Adrenal gland (tissue), 12 donors: ENCODE measurements around the gene RGS8. TPM values are rescaled to one million over a fixed set of nuclear protein-coding genes. Genes with fewer than 3 reads are reported as not detected.

ENCODE experiments used
- DNase-seq, 7 donors: peaks; one replicate each; pipeline ENCODE4 v3.0.0-alpha.2; 2019 to 2020
- H3K27ac ChIP-seq, 5 donors: fragments of 200-600 bp; sonication (generic) in 4 of 5; 1 replicate in 3 of 5; 2 replicates in 2 of 5; pipeline versions ENCODE4 v1.5.1 to v1.8.0; 2016 to 2020; ENCODE audit warnings: mild to moderate bottlenecking in 1 of 5
- H3K27me3 ChIP-seq: fragments of 200-600 bp; 2 replicates; pipeline ENCODE4 v1.8.0; 2021
- H3K36me3 ChIP-seq, 2 donors: fragments of 200-600 bp; replicated peaks in 1 of 2; 1 replicate in 1 of 2; 2 replicates in 1 of 2; pipeline versions ENCODE4 v1.5.1 to v1.8.0; 2018 to 2022
- H3K4me1 ChIP-seq, 2 donors: fragments of 200-600 bp; replicated peaks in 1 of 2; 1 replicate in 1 of 2; 2 replicates in 1 of 2; pipeline versions ENCODE4 v1.5.1 to v1.8.0; 2018 to 2021
- H3K4me3 ChIP-seq, 4 donors: fragments of 200-600 bp; sonication (generic) in 3 of 4; one replicate each; pipeline ENCODE4 v1.5.1; 2016 to 2018
- H3K9me3 ChIP-seq, 3 donors: fragments of 200-600 bp; sonication (generic) in 1 of 3; replicated peaks in 1 of 3; 1 replicate in 2 of 3; 2 replicates in 1 of 3; pipeline versions ENCODE4 v1.5.1 to v1.8.0; 2016 to 2021
- CTCF ChIP-seq, 6 experiments: fragments of 450-650 bp in 4 of 6; fragments of 200-600 bp in 2 of 6; sonication (generic) in 1 of 6; IDR thresholded peaks; 1 replicate in 5 of 6; 2 replicates in 1 of 6; pipeline versions ENCODE4 v1.5.1 to v1.8.0; 2016 to 2021; ENCODE audit warnings: antibody characterized with exemption in 6 of 6, mild to moderate bottlenecking in 2 of 6, moderate library complexity in 1 of 6
- POLR2A ChIP-seq, 2 donors: fragments of 450-650 bp; IDR thresholded peaks; one replicate each; pipeline ENCODE4 v1.6.1; 2017; ENCODE audit warnings: antibody characterized with exemption in 2 of 2, mild to moderate bottlenecking in 2 of 2, moderate library complexity in 1 of 2
- WGBS, 4 donors: extraction: QIAGEN DNeasy Blood & Tissue Kit in 2 of 4; methylation state at CpG; one replicate each; pipeline versions ENCODE4 v1.1.5 to v1.1.7; 2013 to 2017; 5-methylcytosine and 5-hydroxymethylcytosine counted together
- intact Hi-C, 2 donors: fragments of 100-400 bp; cut with DNase I; formaldehyde crosslinking; loops; one replicate each; pipeline versions ENCODE4 v1.14.1 to v1.15.0; 2022 to 2023
- polyA plus RNA-seq, 3 donors: library from polyadenylated mRNA; stranded (reverse); fragments of 200-250 nt in 2 of 3; fragments of 350-450 nt in 1 of 3; fragmentation: Illumina TruSeq in 1 of 3; extraction: RNeasy Lipid Tissue Mini Kit (QIAGEN cat#74804) in 1 of 3; gene quantifications; one replicate each; pipeline ENCODE4 v1.2.3, GENCODE V29; 2013 to 2014
- total RNA-seq, 9 donors: library from RNA; depleted of rRNA in 4 of 9; stranded (reverse); fragments of >200 nt in 4 of 9; fragments of 120-200 nt in 1 of 9; fragmentation: NEBNext Ultra II Directional in 1 of 9; extraction: Animal tissue kit (Norgen Biotek cat#: 25700) in 1 of 9; gene quantifications; one replicate each; pipeline versions ENCODE4 v1.1.0 to v1.2.4, GENCODE V29; 2013 to 2023
- donor health status: healthy with polysubstance abuse.
- donor health status: Bipolar disorder and iron deficiency.
- donor health status: DM: yes; HTN: yes; CAD: no.
- donor health status: DM: no; HTN: no; CAD: no.
- donor health status: DM: no; HTN: no; CAD: no.
- donor health status: DM: yes; HTN: yes; CAD: no.

The RGS8 gene
- total and polyA plus RNA-seq, 12 donors: 0.40 to 11.8 (median 1.2) TPM

GRCh38 chr1:182676274-182676673 is 8.1 kb downstream of the RGS8 start:
- Histone ChIP-seq H3K4me1 (no peaks in the 10 kb centered on the region), H3K36me3 (no peaks in the 10 kb centered on the region), H3K9me3 (no peaks in the 10 kb centered on the region), H3K27me3 (no peaks in the 10 kb centered on the region), H3K4me3 (no peak overlapping the region), H3K27ac (no peak overlapping the region)
- TF ChIP-seq CTCF (IDR thresholded peaks at IDR 0.05): no peak
- no peak for TF ChIP-seq POLR2A (IDR thresholded peaks at IDR 0.05)
- WGBS, 4 donors: 48 to 59% (median 57%) methylated on average over 4 of the region's 4 CpGs
- DNase-seq: no peak
- intact Hi-C loops: no loop called here

- WGBS, 4 donors: 63 to 77% (median 70%) methylated on average over 8 of the region's 8 CpGs
- H3K9me3 ChIP-seq: no peaks in the 10 kb centered on the region
- intact Hi-C loops: no loop called here
- peak overlapping the region in 2 of 5 donors; percentile 3 to 17 for H3K27ac ChIP-seq
- no peaks in the 10 kb centered on the region for H3K4me1 ChIP-seq
- DNase-seq: no peak
- TF ChIP-seq CTCF (IDR thresholded peaks at IDR 0.05): no peak
- no peak for TF ChIP-seq POLR2A (IDR thresholded peaks at IDR 0.05)
- H3K4me3 ChIP-seq: no peak overlapping the region
- H3K36me3 ChIP-seq: no peaks in the 10 kb centered on the region
- no peaks in the 10 kb centered on the region for H3K27me3 ChIP-seq
These were observed 9.8 kb downstream of the RGS8 start for GRCh38 chr1:182674346-182675246.

GRCh38 chr1:182672487-182672836 is 11.9 kb downstream of the RGS8 start:
- Histone ChIP-seq H3K4me1 (no peaks in the 10 kb centered on the region), H3K4me3 (no peak overlapping the region), H3K9me3 (no peaks in the 10 kb centered on the region), H3K27ac (no peak overlapping the region), H3K36me3 (no peaks in the 10 kb centered on the region), H3K27me3 (no peaks in the 10 kb centered on the region)
- intact Hi-C loops: no loop called here
- no peak for TF ChIP-seq CTCF (IDR thresholded peaks at IDR 0.05)
- 62 to 80% (median 68%) methylated on average over 1 of the region's 1 CpG for WGBS, 4 donors
- no peak for DNase-seq

- no peak for DNase-seq
- H3K27me3 ChIP-seq: no peaks in the 10 kb centered on the region
- no peak overlapping the region for H3K27ac ChIP-seq
- no peaks in the 10 kb centered on the region for H3K9me3 ChIP-seq
- 49 to 79% (median 69%) methylated on average over 3 to 12 of the region's 12 CpGs for WGBS, 4 donors
- TF ChIP-seq CTCF (IDR thresholded peaks at IDR 0.05): no peak
- no peak for TF ChIP-seq POLR2A (IDR thresholded peaks at IDR 0.05)
- no peak overlapping the region for H3K4me3 ChIP-seq
- intact Hi-C loops: no loop called here
- H3K4me1 ChIP-seq: no peaks in the 10 kb centered on the region
- no peaks in the 10 kb centered on the region for H3K36me3 ChIP-seq
These were observed 12.5 kb downstream of the RGS8 start for GRCh38 chr1:182671750-182672486.
